ENCODE results near the gene ESRP2.

Gene ESRP2

DNA sequence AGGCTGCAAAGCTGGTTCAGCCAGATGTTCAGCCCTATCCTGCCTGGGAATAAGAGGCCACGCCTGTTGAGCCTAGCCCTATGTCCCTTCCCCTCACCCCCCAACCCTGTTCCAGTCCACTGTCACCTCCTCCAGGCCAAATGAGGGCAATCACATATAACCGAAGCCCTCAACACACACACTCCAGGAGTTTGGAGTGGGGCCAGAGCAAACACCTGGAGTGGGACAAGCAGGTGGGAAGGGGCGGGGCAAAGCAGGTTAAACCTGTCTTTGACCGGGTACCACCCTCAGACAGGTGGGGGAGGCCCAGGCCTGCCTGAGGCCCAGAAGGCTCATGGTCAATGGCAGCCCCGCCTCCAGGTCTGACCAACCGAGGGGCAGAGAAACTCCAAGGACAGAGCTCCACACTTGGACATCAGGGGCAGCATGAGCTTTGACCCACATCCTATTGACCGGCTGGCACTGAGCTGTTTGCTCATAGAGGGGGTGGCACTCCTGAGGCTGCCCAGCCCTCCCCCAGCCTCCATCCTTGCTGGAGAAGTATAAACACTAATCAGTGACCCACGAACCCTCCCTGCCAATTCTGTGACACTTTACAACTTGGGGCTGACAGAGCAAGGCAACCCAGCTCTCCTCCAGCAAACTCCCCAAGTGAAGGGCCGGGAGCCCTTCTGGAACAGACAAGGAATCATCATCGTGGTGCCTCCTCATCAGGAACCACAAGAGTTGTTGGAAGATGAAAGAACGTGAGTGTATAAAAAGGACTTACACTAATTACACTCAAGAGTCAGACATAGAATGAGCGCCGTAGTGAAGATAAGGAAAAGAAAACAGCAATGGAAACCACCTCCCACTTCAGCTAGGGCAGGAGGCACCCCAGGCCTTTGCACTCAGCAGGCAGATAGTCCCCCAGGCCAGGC, 1.5 kb downstream of the ESRP2 start:
- Histone ChIP-seq H3K27ac (ENCODE audit: extremely low read depth, low read depth, low read length) (peak overlapping the region; percentile 75), H3K36me3 (ENCODE audit: control insufficient read depth in 2 of 2, insufficient read depth in 1 of 2, low read length in 2 of 2) (peaks cover 0 to 38% of the 10 kb centered on the region in 2 experiments; a peak in 1 of 3 replicates), H3K4me1 (ENCODE audit: control insufficient read depth, insufficient read depth, low read length) (peaks cover 7% of the 10 kb centered on the region; the same call in 1 of the 2 replicates), H3K9me3 (ENCODE audit: control insufficient read depth, insufficient read depth, low read depth, low read length) (no peaks in the 10 kb centered on the region), H3K4me3 (ENCODE audit: low read depth, low read length) (peak overlapping the region; percentile 63)
- POLR2A ChIA-PET = interaction anchor here (2.2 to 3.3 kb wide), 2 partner anchors 77 to 149 kb away, joined by 7 to 17 read pairs; partner anchors contain the start of genes NFATC3, PRMT7 and SLC7A6OS
- CTCF ChIA-PET = interaction anchor here (0.5 to 0.8 kb wide), 3 partner anchors 141 to 160 kb away, joined by 3 read pairs; no protein-coding TSS in a partner anchor
- peak; percentile 56 for TF ChIP-seq SP3 (tag by site-specific recombination; IDR thresholded peaks at IDR 0.05)
- TF ChIP-seq PRDM1 (tag by site-specific recombination; IDR thresholded peaks at IDR 0.05) = 0 out of 2 replicates have a peak, but pooled peaks have one; percentile 12
- TF ChIP-seq KLF9 (tag by site-specific recombination; IDR thresholded peaks at IDR 0.05; ENCODE audit: low read depth) = peak; percentile 45; the same call in 1 of the 2 replicates
- peak; percentile 28; the same call in 1 of the 2 replicates for TF ChIP-seq KLF7 (tag by site-specific recombination; IDR thresholded peaks at IDR 0.05; ENCODE audit: borderline replicate concordance)
- no peak for TF ChIP-seq ZNF112 (tag by site-specific recombination; IDR thresholded peaks at IDR 0.05)
- TF ChIP-seq, protein P1, sequence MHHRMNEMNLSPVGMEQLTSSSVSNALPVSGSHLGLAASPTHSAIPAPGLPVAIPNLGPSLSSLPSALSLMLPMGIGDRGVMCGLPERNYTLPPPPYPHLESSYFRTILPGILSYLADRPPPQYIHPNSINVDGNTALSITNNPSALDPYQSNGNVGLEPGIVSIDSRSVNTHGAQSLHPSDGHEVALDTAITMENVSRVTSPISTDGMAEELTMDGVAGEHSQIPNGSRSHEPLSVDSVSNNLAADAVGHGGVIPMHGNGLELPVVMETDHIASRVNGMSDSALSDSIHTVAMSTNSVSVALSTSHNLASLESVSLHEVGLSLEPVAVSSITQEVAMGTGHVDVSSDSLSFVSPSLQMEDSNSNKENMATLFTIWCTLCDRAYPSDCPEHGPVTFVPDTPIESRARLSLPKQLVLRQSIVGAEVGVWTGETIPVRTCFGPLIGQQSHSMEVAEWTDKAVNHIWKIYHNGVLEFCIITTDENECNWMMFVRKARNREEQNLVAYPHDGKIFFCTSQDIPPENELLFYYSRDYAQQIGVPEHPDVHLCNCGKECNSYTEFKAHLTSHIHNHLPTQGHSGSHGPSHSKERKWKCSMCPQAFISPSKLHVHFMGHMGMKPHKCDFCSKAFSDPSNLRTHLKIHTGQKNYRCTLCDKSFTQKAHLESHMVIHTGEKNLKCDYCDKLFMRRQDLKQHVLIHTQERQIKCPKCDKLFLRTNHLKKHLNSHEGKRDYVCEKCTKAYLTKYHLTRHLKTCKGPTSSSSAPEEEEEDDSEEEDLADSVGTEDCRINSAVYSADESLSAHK (tag by site-specific recombination; IDR thresholded peaks at IDR 0.05) = no peak
- TF ChIP-seq FEZF1 (tag by site-specific recombination; IDR thresholded peaks at IDR 0.05) = peak; percentile 70
- peak; percentile 87 for TF ChIP-seq KLF1 (tag by site-specific recombination; IDR thresholded peaks at IDR 0.05)
- peak; percentile 44; the same call in 1 of the 2 replicates for TF ChIP-seq SCRT1 (tag by site-specific recombination; IDR thresholded peaks at IDR 0.05; ENCODE audit: borderline replicate concordance)
- TF ChIP-seq PRDM6 (tag by site-specific recombination; IDR thresholded peaks at IDR 0.05) = no peak
- TF ChIP-seq, protein P2, sequence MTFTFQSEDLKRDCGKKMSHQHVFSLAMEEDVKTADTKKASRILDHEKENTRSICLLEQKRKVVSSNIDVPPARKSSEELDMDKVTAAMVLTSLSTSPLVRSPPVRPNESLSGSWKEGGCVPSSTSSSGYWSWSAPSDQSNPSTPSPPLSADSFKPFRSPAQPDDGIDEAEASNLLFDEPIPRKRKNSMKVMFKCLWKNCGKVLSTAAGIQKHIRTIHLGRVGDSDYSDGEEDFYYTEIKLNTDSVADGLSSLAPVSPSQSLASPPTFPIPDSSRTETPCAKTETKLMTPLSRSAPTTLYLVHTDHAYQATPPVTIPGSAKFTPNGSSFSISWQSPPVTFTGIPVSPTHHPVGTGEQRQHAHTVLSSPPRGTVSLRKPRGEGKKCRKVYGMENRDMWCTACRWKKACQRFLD (tag by site-specific recombination; IDR thresholded peaks at IDR 0.05) = no peak
- TF ChIP-seq ZNF501 (tag by site-specific recombination; IDR thresholded peaks at IDR 0.05) = no peak
- TF ChIP-seq SP2 (tag by site-specific recombination; IDR thresholded peaks at IDR 0.05) = peak; percentile 54
- TF ChIP-seq ZIC2 (tag by site-specific recombination; IDR thresholded peaks at IDR 0.05) = 0 out of 2 replicates have a peak, but pooled peaks have one; percentile 12
- TF ChIP-seq ZNF555 (tag by site-specific recombination; conservative IDR thresholded peaks at IDR 0.05) = no peak
- peak; percentile 81 for TF ChIP-seq SCRT2 (tag by site-specific recombination; IDR thresholded peaks at IDR 0.05)
- TF ChIP-seq ZBTB48 (tag by site-specific recombination; IDR thresholded peaks at IDR 0.05) = no peak
- TF ChIP-seq ZNF513 (tag by site-specific recombination; IDR thresholded peaks at IDR 0.05) = no peak
- TF ChIP-seq KLF10 (tag by site-specific recombination; IDR thresholded peaks at IDR 0.05) = 0 out of 2 replicates have a peak, but pooled peaks have one; percentile 48
- peak; percentile 64; the same call in 1 of the 2 replicates for TF ChIP-seq ZNF10 (tag by site-specific recombination; IDR thresholded peaks at IDR 0.05)
- TF ChIP-seq ZBTB11 (tag by site-specific recombination; conservative IDR thresholded peaks at IDR 0.05; ENCODE audit: low read depth) = peak; percentile 42; the same call in 1 of the 2 replicates
- peak; percentile 13; the same call in 1 of the 2 replicates for TF ChIP-seq TRIM28 (IDR thresholded peaks at IDR 0.05; ENCODE audit: borderline replicate concordance, low read length)
- TF ChIP-seq GLIS2 (tag by site-specific recombination; IDR thresholded peaks at IDR 0.05) = 0 out of 2 replicates have a peak, but pooled peaks have one; percentile 12
- TF ChIP-seq GLIS1 (tag by site-specific recombination; IDR thresholded peaks at IDR 0.05) = 0 out of 2 replicates have a peak, but pooled peaks have one; percentile 9
- 0 out of 2 replicates have a peak, but pooled peaks have one; percentile 15 for TF ChIP-seq ZNF600 (tag by site-specific recombination; IDR thresholded peaks at IDR 0.05)

Data from HEK293 (cell line).